NT2/D1 (cell line): Measurements from ENCODE around the gene ZGRF1.
"Not testable (repeated sequence)": the region's sequence is repeated elsewhere in the genome, so short reads cannot be mapped to it uniquely, and the experiment has no call there.

ENCODE experiments used
- YY1 ChIP-seq: IDR thresholded peaks from 2 replicates; pipeline ENCODE4 v1.6.1; 2011; ENCODE audit not compliant: insufficient read length, insufficient read depth
- ZNF274 ChIP-seq: IDR thresholded peaks from 2 replicates; pipeline ENCODE4 v1.6.1; 2011; ENCODE audit warnings: mild to moderate bottlenecking, low read depth, low read length

DNA sequence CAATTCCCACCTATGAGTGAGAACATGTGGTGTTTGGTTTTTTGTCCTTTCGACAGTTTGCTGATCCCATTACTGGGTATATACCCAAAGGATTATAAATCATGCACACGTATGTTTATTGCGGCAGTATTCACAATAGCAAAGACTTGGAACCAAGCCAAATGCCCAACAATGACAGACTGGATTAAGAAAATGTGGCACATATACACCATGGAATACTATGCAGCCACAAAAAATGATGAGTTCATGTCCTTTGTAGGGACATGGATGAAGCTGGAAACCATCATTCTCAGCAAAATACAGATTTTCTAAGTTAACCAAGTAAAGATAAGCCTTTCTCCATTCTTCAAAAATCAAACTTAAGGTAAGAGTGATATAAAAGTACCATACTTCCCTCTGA lies 82.4 kb downstream of the ZGRF1 start:
- TF ChIP-seq YY1, ZNF274: not testable (repeated sequence)
